H1 (cell line): ENCODE results near the gene CAD.

Experiments used
- CBX8 ChIP-seq: fragments of 300-800, 300-1000 bp; sonication (generic); IDR thresholded peaks from 2 replicates; pipeline ENCODE4 v1.7.1; 2016; ENCODE audit warnings: low read depth, low read length, borderline replicate concordance
- CTCF ChIP-seq, 3 experiments: IDR thresholded peaks; 1 replicate in 2 of 3; 2 replicates in 1 of 3; pipeline versions ENCODE4 v1.5.1 to v1.6.1; 2011; ENCODE audit warnings: low read length in 3 of 3, mild to moderate bottlenecking in 3 of 3, inconsistent platforms in 2 of 3, low read depth in 1 of 3, moderate library complexity in 1 of 3; ENCODE audit not compliant: insufficient read depth in 1 of 3; ENCODE audit errors: control extremely low read depth in 1 of 3
- KDM1A ChIP-seq: fragments of 200-600, 300-600 bp; sonication (generic); IDR thresholded peaks from 2 replicates; pipeline ENCODE4 v1.7.1; 2016; ENCODE audit warnings: mild to moderate bottlenecking, low read length, borderline replicate concordance
- POLR2A ChIP-seq, 2 experiments: IDR thresholded peaks; 1 replicate in 1 of 2; 2 replicates in 1 of 2; pipeline ENCODE4 v1.6.1; 2011; ENCODE audit warnings: low read depth in 2 of 2, low read length in 2 of 2, mild to moderate bottlenecking in 2 of 2; ENCODE audit errors: control extremely low read depth in 1 of 2
- RFX5 ChIP-seq: IDR thresholded peaks from 2 replicates; pipeline ENCODE4 v1.6.1; 2011; ENCODE audit warnings: low read depth, low read length, improper control_type of control experiment, borderline replicate concordance
- SUZ12 ChIP-seq: fragments of 200-600 bp; sonication (generic); IDR thresholded peaks from 2 replicates; pipeline ENCODE4 v1.6.1; 2012; ENCODE audit warnings: mild to moderate bottlenecking, inconsistent platforms, low read length, moderate library complexity, mixed read lengths

- no peak for TF ChIP-seq POLR2A (IDR thresholded peaks at IDR 0.05; ENCODE audit: control extremely low read depth in 1 of 2, low read depth in 2 of 2, low read length in 2 of 2)
- no peak for TF ChIP-seq CTCF (IDR thresholded peaks at IDR 0.05; ENCODE audit: control extremely low read depth in 1 of 3, insufficient read depth in 1 of 3, low read depth in 1 of 3, low read length in 3 of 3)
- no peak for TF ChIP-seq CBX8
- TF ChIP-seq SUZ12: no peak
- TF ChIP-seq RFX5: no peak
- no peak for TF ChIP-seq KDM1A
Observed at GRCh38 chr2:27214941-27215340, 2.2 kb upstream of the CAD start.
